Mesendoderm (in vitro differentiated cells): Measurements from ENCODE around the gene UQCC2.

Source experiments
- DNase-seq: peaks from one replicate; pipeline ENCODE4 v3.0.0; 2013
- H2AK5ac ChIP-seq: 2 replicates; pipeline ENCODE4 v1.6.1; 2013; ENCODE audit warnings: low read length, inconsistent platforms
- H2BK120ac ChIP-seq: 2 replicates; pipeline ENCODE4 v1.6.1; 2013; ENCODE audit warnings: low read depth, mild to moderate bottlenecking, low read length, moderate library complexity, mixed read lengths
- H2BK15ac ChIP-seq: replicated peaks from 2 replicates; pipeline ENCODE4 v1.6.1; 2013; ENCODE audit warnings: low read depth, mild to moderate bottlenecking, moderate library complexity
- H2BK5ac ChIP-seq: 2 replicates; pipeline ENCODE4 v1.6.1; 2013; ENCODE audit warnings: low read length, inconsistent platforms
- H3K18ac ChIP-seq: 2 replicates; pipeline ENCODE4 v1.6.1; 2013; ENCODE audit warnings: mild to moderate bottlenecking, low read length, mixed read lengths
- H3K23ac ChIP-seq: one replicate; pipeline ENCODE4 v1.6.1; 2013; ENCODE audit warnings: low read length
- H3K27ac ChIP-seq: 2 replicates; pipeline ENCODE4 v1.5.1; 2013; ENCODE audit warnings: low read depth, mild to moderate bottlenecking, inconsistent platforms, low read length, moderate library complexity
- H3K27me3 ChIP-seq: 2 replicates; pipeline ENCODE4 v1.6.1; 2013; ENCODE audit warnings: low read length, control low read depth, mild to moderate bottlenecking, inconsistent platforms; ENCODE audit not compliant: insufficient read depth, poor library complexity
- H3K36me3 ChIP-seq: 2 replicates; pipeline ENCODE4 v1.6.1; 2013; ENCODE audit warnings: low read length, inconsistent platforms; ENCODE audit not compliant: control insufficient read depth, insufficient read depth
- H3K4ac ChIP-seq: one replicate; pipeline ENCODE4 v1.6.1; 2013; ENCODE audit warnings: low read depth, mild to moderate bottlenecking, low read length, moderate library complexity
- H3K4me1 ChIP-seq: 2 replicates; pipeline ENCODE4 v1.6.1; 2013; ENCODE audit warnings: low read depth, low read length, inconsistent platforms; ENCODE audit not compliant: control insufficient read depth
- H3K4me2 ChIP-seq: 2 replicates; pipeline ENCODE4 v1.6.1; 2013; ENCODE audit warnings: low read length
- H3K4me3 ChIP-seq: 2 replicates; pipeline ENCODE4 v1.5.1; 2013; ENCODE audit warnings: mild to moderate bottlenecking, low read length
- H3K56ac ChIP-seq: one replicate; pipeline ENCODE4 v1.6.1; 2013; ENCODE audit warnings: low read length
- H3K79me1 ChIP-seq: 2 replicates; pipeline ENCODE4 v1.6.1; 2013; ENCODE audit warnings: low read length, inconsistent platforms
- H3K79me2 ChIP-seq: 2 replicates; pipeline ENCODE4 v1.6.1; 2013; ENCODE audit warnings: mild to moderate bottlenecking, low read length; ENCODE audit not compliant: control insufficient read depth, insufficient read depth
- H3K9ac ChIP-seq: 2 replicates; pipeline ENCODE4 v1.6.1; 2013; ENCODE audit warnings: low read length, inconsistent platforms
- H4K5ac ChIP-seq: one replicate; pipeline ENCODE4 v1.6.1; 2013; ENCODE audit warnings: low read length
- H4K8ac ChIP-seq: one replicate; pipeline ENCODE4 v1.6.1; 2013; ENCODE audit warnings: low read depth, mild to moderate bottlenecking, control low read depth, low read length, moderate library complexity
- WGBS: extraction: QIAGEN DNeasy Blood & Tissue Kit; methylation state at CpG from one replicate; pipeline ENCODE4 v1.1.7; 2013; ENCODE audit warnings: low lambda C conversion rate, missing lambda C conversion rate; ENCODE audit not compliant: insufficient coverage; ENCODE audit errors: extremely low coverage; 5-methylcytosine and 5-hydroxymethylcytosine counted together

The UQCC2 gene

DNA sequence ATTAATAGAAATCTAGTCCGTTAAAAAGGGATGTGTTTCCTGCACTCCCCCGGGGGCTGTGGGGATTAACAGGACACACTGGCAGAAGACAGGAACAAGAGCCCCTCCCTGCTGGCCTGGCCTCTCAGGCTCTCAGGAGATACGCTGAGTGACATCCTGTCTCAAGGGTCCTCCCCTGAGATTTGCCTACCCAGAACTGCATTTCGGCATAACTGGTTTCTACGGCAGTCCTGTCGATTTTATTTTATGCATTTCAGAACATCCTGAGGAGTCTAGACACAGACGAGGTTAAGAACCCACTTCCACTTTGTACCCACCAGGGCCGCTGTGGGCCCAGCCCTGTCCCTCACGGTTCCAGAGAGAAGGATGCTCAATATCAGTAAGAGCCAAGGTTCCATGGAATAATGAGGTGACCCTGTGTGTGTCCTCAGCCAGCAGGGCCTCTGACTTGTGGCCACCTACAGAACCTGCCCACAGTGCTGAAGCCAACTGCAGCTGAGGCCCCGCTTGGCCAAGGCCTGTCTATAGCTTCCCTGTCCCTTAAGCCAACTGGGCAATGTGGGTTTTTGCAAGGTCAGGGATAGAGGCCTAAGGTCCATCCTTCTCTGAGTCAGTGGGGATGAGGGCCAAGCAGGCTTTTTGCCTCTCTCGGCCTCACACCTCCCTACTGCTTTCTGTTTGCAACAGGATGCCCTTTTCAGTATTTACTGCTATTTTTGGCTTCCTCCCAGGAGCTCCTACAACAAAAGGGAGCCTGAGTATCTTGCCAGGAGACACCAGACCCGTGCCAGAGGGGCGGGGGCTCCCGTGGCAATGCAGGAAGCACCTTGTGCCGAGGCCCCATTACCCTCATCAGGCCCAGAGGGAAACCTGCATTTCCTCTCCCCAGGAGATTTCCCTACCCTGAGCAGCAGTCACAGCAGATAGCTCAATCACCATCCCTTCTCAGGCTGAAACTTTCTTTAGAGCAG is 14.7 kb downstream of the UQCC2 start:
- Histone ChIP-seq H2BK15ac (no peak overlapping the region), H2BK120ac (no peak overlapping the region), H4K8ac (no peak overlapping the region), H3K79me1 (no peaks in the 10 kb centered on the region), H3K36me3 (peaks cover 9% of the 10 kb centered on the region), H3K27ac (peak overlapping the region; percentile 30), H3K27me3 (no peaks in the 10 kb centered on the region), H3K4me1 (peaks cover 3% of the 10 kb centered on the region), H3K4me3 (no peak overlapping the region), H3K18ac (no peak overlapping the region), H2AK5ac (no peak overlapping the region), H3K4ac (no peak overlapping the region), H3K79me2 (no peaks in the 10 kb centered on the region), H3K23ac (no peak overlapping the region), H3K4me2 (no peak overlapping the region), H3K9ac (no peak overlapping the region), H3K56ac (no peak overlapping the region), H4K5ac (no peak overlapping the region), H2BK5ac (no peak overlapping the region)
- no CpG with 5 or more reads among the region's 15 CpGs for WGBS
- DNase-seq, result no peak

DNA sequence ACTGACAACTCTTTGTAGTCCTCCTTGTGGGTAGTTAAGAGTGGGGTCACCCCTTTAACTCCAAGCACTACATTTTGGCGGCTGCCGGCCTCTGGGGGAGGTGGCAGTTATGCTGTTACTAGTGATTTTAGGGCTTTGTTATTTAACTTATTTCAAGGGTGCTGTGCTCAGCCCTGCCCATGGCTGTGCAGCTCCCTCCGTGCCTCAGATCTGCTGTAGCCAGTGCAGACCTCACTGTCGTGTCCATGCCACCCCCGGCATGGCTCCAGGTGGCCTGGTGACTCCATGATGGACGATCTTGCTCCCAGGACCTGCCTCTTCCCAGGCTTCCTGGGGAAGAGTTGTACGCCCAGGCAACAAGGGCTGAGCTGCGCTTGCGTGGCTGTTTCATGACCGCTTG is 15.4 kb downstream of the UQCC2 start:
- no peak overlapping the region for H2BK5ac ChIP-seq
- no peak overlapping the region for H3K23ac ChIP-seq
- no CpG with 5 or more reads among the region's 10 CpGs for WGBS
- H2AK5ac ChIP-seq, result no peak overlapping the region
- DNase-seq, result no peak
- no peak overlapping the region for H3K9ac ChIP-seq
- H3K79me2 ChIP-seq, result no peaks in the 10 kb centered on the region
- no peaks in the 10 kb centered on the region for H3K27me3 ChIP-seq
- peaks cover 4% of the 10 kb centered on the region for H3K4me1 ChIP-seq
- no peaks in the 10 kb centered on the region for H3K79me1 ChIP-seq
- no peak overlapping the region for H2BK120ac ChIP-seq
- H3K18ac ChIP-seq, result no peak overlapping the region
- no peak overlapping the region for H3K56ac ChIP-seq
- no peak overlapping the region for H3K4me2 ChIP-seq
- H4K8ac ChIP-seq, result no peak overlapping the region
- H3K27ac ChIP-seq, result no peak overlapping the region
- H2BK15ac ChIP-seq, result no peak overlapping the region
- no peak overlapping the region for H4K5ac ChIP-seq
- H3K4ac ChIP-seq, result no peak overlapping the region
- peaks cover 9% of the 10 kb centered on the region for H3K36me3 ChIP-seq
- H3K4me3 ChIP-seq, result no peak overlapping the region

GRCh38 chr6:33695451-33695887 is 16.0 kb downstream of the UQCC2 start:
- Histone ChIP-seq H3K4me2 (no peak overlapping the region), H2AK5ac (no peak overlapping the region), H2BK15ac (no peak overlapping the region), H3K36me3 (peaks cover 9% of the 10 kb centered on the region), H4K5ac (no peak overlapping the region), H4K8ac (no peak overlapping the region), H3K4ac (no peak overlapping the region), H3K27me3 (no peaks in the 10 kb centered on the region), H3K23ac (no peak overlapping the region), H3K18ac (no peak overlapping the region), H3K4me3 (no peak overlapping the region), H3K9ac (no peak overlapping the region), H3K79me1 (no peaks in the 10 kb centered on the region), H3K79me2 (no peaks in the 10 kb centered on the region), H2BK120ac (no peak overlapping the region), H2BK5ac (no peak overlapping the region), H3K27ac (no peak overlapping the region), H3K4me1 (peaks cover 4% of the 10 kb centered on the region), H3K56ac (no peak overlapping the region)
- no peak for DNase-seq
- no CpG with 5 or more reads among the region's 16 CpGs for WGBS

DNA sequence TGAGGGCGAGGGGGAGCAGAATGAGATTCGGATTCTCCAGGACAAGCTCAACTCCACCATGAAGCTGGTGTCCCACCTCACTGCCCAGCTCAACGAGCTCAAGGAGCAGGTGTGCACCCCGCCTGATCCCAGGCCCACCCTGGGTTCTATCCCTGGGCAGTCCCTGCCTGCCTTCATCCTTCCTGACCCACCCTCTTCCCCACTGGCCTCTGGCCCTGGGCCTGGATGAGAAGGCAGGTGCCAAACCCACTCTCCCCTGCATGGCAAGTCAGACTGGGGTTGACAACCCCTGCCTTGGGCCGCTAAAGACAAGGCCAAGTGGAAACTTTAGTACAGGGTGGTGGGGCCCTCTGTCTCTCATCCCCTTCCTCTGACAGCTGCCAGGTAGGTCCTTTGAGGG is 16.5 kb downstream of the UQCC2 start:
- Histone ChIP-seq H3K4me1 (peaks cover 4% of the 10 kb centered on the region), H3K18ac (no peak overlapping the region), H3K79me2 (no peaks in the 10 kb centered on the region), H3K56ac (no peak overlapping the region), H2AK5ac (no peak overlapping the region), H2BK120ac (no peak overlapping the region), H3K4ac (no peak overlapping the region), H3K79me1 (no peaks in the 10 kb centered on the region), H3K36me3 (peaks cover 7% of the 10 kb centered on the region), H3K4me2 (no peak overlapping the region), H3K23ac (no peak overlapping the region), H3K4me3 (no peak overlapping the region), H3K27me3 (no peaks in the 10 kb centered on the region), H2BK15ac (no peak overlapping the region), H4K8ac (no peak overlapping the region), H4K5ac (no peak overlapping the region), H3K27ac (no peak overlapping the region), H3K9ac (no peak overlapping the region), H2BK5ac (no peak overlapping the region)
- no peak for DNase-seq
- WGBS, result no CpG with 5 or more reads among the region's 5 CpGs

DNA sequence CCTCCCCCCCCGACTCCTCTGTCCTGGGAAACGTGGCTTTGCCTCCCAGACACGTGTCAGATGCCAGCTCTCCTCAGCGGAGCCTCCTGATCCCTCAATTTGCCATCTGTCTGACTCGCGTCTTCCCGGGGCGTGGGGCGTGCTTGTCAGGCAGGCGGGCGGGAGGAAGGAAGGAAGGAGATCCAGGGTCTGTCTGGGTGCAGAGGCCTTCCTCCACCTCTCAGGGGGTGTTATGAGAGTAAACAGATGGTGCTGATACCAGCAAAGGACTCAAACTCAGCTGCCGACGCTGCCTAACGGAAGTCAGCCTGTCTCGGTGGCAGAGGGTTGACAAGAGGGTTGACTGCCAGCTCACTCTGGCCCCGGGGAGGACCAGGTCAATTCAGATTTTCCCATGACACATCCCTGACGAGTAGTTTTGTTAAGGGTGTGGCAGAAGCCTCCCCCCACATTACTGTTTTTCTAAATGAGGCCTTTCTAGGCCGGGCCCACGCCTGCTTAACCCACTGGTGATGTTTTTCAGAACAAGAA is 17.0 kb downstream of the UQCC2 start:
- no peaks in the 10 kb centered on the region for H3K79me2 ChIP-seq
- H3K18ac ChIP-seq, result no peak overlapping the region
- H4K8ac ChIP-seq, result no peak overlapping the region
- H3K23ac ChIP-seq, result no peak overlapping the region
- peaks cover 7% of the 10 kb centered on the region for H3K36me3 ChIP-seq
- H3K4ac ChIP-seq, result no peak overlapping the region
- no peaks in the 10 kb centered on the region for H3K79me1 ChIP-seq
- no peak for DNase-seq
- WGBS, result no CpG with 5 or more reads among the region's 19 CpGs
- no peak overlapping the region for H2BK120ac ChIP-seq
- no peak overlapping the region for H2AK5ac ChIP-seq
- H3K27ac ChIP-seq, result no peak overlapping the region
- peaks cover 4% of the 10 kb centered on the region for H3K4me1 ChIP-seq
- no peak overlapping the region for H3K9ac ChIP-seq
- no peak overlapping the region for H3K4me3 ChIP-seq
- H2BK5ac ChIP-seq, result no peak overlapping the region
- no peak overlapping the region for H3K56ac ChIP-seq
- H3K27me3 ChIP-seq, result no peaks in the 10 kb centered on the region
- no peak overlapping the region for H3K4me2 ChIP-seq
- H4K5ac ChIP-seq, result no peak overlapping the region
- H2BK15ac ChIP-seq, result no peak overlapping the region
